HEK293 (cell line): ENCODE data around the gene PDIA4.

Experiments used
- HOXC10 ChIP-seq: sonication (generic); formaldehyde crosslinking; IDR thresholded peaks from 2 replicates; pipeline ENCODE4 v1.8.1; 2023; ENCODE audit warnings: mild to moderate bottlenecking, missing genetic modification reagents
- HOXD13 ChIP-seq: sonication (generic); formaldehyde crosslinking; IDR thresholded peaks from 2 replicates; pipeline ENCODE4 v1.8.0; 2022; ENCODE audit warnings: missing genetic modification reagents, borderline replicate concordance
- KLF10 ChIP-seq: fragments of 450-650 bp; IDR thresholded peaks from 2 replicates; pipeline ENCODE4 v1.5.1; 2018; ENCODE audit warnings: missing biosample characterization, mild to moderate bottlenecking, missing genetic modification characterization
- PRDM2 ChIP-seq: fragments of 450-650 bp; formaldehyde crosslinking; IDR thresholded peaks from 2 replicates; pipeline ENCODE4 v1.5.1; 2016; ENCODE audit warnings: missing biosample characterization, missing genetic modification characterization, borderline replicate concordance
- TRIM28 ChIP-seq: IDR thresholded peaks from 2 replicates; pipeline ENCODE4 v1.6.1; 2011; ENCODE audit warnings: low read length, control low read depth, borderline replicate concordance
- ZBTB10 ChIP-seq: fragments of 450-650 bp; formaldehyde crosslinking; IDR thresholded peaks from 2 replicates; pipeline ENCODE4 v1.5.1; 2016; ENCODE audit warnings: missing biosample characterization, missing genetic modification characterization
- ZBTB44 ChIP-seq: fragments of 450-650 bp; IDR thresholded peaks from 2 replicates; pipeline ENCODE4 v1.5.1; 2018; ENCODE audit warnings: missing biosample characterization, mild to moderate bottlenecking, missing genetic modification characterization
- ZFHX2 ChIP-seq: fragments of 450-650 bp; formaldehyde crosslinking; conservative IDR thresholded peaks from 2 replicates; pipeline ENCODE4 v1.5.1; 2016; ENCODE audit warnings: missing biosample characterization, missing genetic modification characterization
- ZNF146 ChIP-seq: fragments of 450-650 bp; formaldehyde crosslinking; IDR thresholded peaks from 2 replicates; pipeline ENCODE4 v1.5.1; 2016; ENCODE audit warnings: missing biosample characterization, missing genetic modification characterization
- ZNF174 ChIP-seq: fragments of 450-650 bp; formaldehyde crosslinking; IDR thresholded peaks from 2 replicates; pipeline ENCODE4 v1.5.0; 2017; ENCODE audit warnings: missing biosample characterization, mild to moderate bottlenecking, missing genetic modification characterization
- ZNF18 ChIP-seq: fragments of 450-650 bp; formaldehyde crosslinking; IDR thresholded peaks from 2 replicates; pipeline ENCODE4 v1.5.1; 2016; ENCODE audit warnings: missing biosample characterization, missing genetic modification characterization
- ZNF311 ChIP-seq: fragments of 450-650 bp; formaldehyde crosslinking; IDR thresholded peaks from 2 replicates; pipeline ENCODE4 v1.5.1; 2017; ENCODE audit warnings: missing biosample characterization, missing genetic modification characterization, borderline replicate concordance
- ZNF37A ChIP-seq: fragments of 450-650 bp; IDR thresholded peaks from 2 replicates; pipeline ENCODE4 v1.5.1; 2018; ENCODE audit warnings: missing biosample characterization, missing genetic modification characterization
- ZNF48 ChIP-seq: fragments of 450-650 bp; formaldehyde crosslinking; IDR thresholded peaks from 2 replicates; pipeline ENCODE4 v1.5.1; 2016; ENCODE audit warnings: missing biosample characterization, missing genetic modification characterization
- ZNF488 ChIP-seq: fragments of 450-650 bp; formaldehyde crosslinking; IDR thresholded peaks from 2 replicates; pipeline ENCODE4 v1.5.1; 2016; ENCODE audit warnings: missing biosample characterization, missing genetic modification characterization
- ZNF513 ChIP-seq: fragments of 450-650 bp; IDR thresholded peaks from 2 replicates; pipeline ENCODE4 v1.5.1; 2018; ENCODE audit warnings: missing biosample characterization, missing genetic modification characterization
- ZNF596 ChIP-seq: fragments of 450-650 bp; IDR thresholded peaks from 2 replicates; pipeline ENCODE4 v1.5.0; 2018; ENCODE audit warnings: missing biosample characterization, mild to moderate bottlenecking, missing genetic modification characterization, moderate library complexity
- ZNF621 ChIP-seq: fragments of 450-650 bp; formaldehyde crosslinking; IDR thresholded peaks from 2 replicates; pipeline ENCODE4 v1.5.1; 2017; ENCODE audit warnings: missing biosample characterization, missing genetic modification characterization
- ZNF629 ChIP-seq: fragments of 450-650 bp; formaldehyde crosslinking; IDR thresholded peaks from 2 replicates; pipeline ENCODE4 v1.5.1; 2017; ENCODE audit warnings: missing biosample characterization, missing genetic modification characterization
- ZNF645 ChIP-seq: fragments of 450-650 bp; formaldehyde crosslinking; IDR thresholded peaks from 2 replicates; pipeline ENCODE4; 2016; ENCODE audit warnings: missing biosample characterization, missing genetic modification characterization
- ZNF701 ChIP-seq: fragments of 450-650 bp; formaldehyde crosslinking; IDR thresholded peaks from 2 replicates; pipeline ENCODE4 v1.5.1; 2016; ENCODE audit warnings: missing biosample characterization, missing genetic modification characterization
- ZNF777 ChIP-seq: fragments of 450-650 bp; formaldehyde crosslinking; IDR thresholded peaks from 2 replicates; pipeline ENCODE4 v1.5.1; 2017; ENCODE audit warnings: missing biosample characterization, missing genetic modification characterization, borderline replicate concordance
- ZNF837 ChIP-seq: fragments of 450-650 bp; formaldehyde crosslinking; IDR thresholded peaks from 2 replicates; pipeline ENCODE4 v1.5.1; 2016; ENCODE audit warnings: missing biosample characterization, missing genetic modification characterization
- ZNF843 ChIP-seq: fragments of 450-650 bp; formaldehyde crosslinking; IDR thresholded peaks from 2 replicates; pipeline ENCODE4 v1.5.1; 2016; ENCODE audit warnings: missing biosample characterization, missing genetic modification characterization

Gene PDIA4

GRCh38 chr7:148962823-148963582, 65.3 kb downstream of the PDIA4 start (continued):
- no peak for TF ChIP-seq ZNF48
- TF ChIP-seq ZFHX2 (tag by site-specific recombination): no peak
- no peak for TF ChIP-seq PRDM2
- no peak for TF ChIP-seq ZNF645 (tag by site-specific recombination)
- TF ChIP-seq HOXD13 (CRISPR knock-in tag): no peak
- TF ChIP-seq KLF10 (tag by site-specific recombination): peak; percentile 59
- TF ChIP-seq ZNF174 (tag by site-specific recombination): no peak
- no peak for TF ChIP-seq ZNF311
- no peak for TF ChIP-seq TRIM28
- TF ChIP-seq ZNF596 (tag by site-specific recombination): no peak
- no peak for TF ChIP-seq ZNF146
- no peak for TF ChIP-seq ZNF621
- TF ChIP-seq ZBTB10: no peak
- no peak for TF ChIP-seq ZNF777
- peak; percentile 35 for TF ChIP-seq ZNF513
- TF ChIP-seq ZBTB44 (tag by site-specific recombination): no peak
- no peak for TF ChIP-seq ZNF488
- TF ChIP-seq ZNF843 (tag by site-specific recombination): no peak
- TF ChIP-seq ZNF837 (tag by site-specific recombination): no peak
- TF ChIP-seq ZNF18 (tag by site-specific recombination): 0 out of 2 replicates have a peak, but pooled peaks have one; percentile 57
- no peak for TF ChIP-seq HOXC10 (CRISPR knock-in tag)
- TF ChIP-seq ZNF629: peak; percentile 55; the same call in 1 of the 2 replicates
- no peak for TF ChIP-seq ZNF701 (tag by site-specific recombination)
- 0 out of 2 replicates have a peak, but pooled peaks have one; percentile 24 for TF ChIP-seq ZNF37A
